Measurements from ENCODE around the gene NPHS1.
"Not testable (repeated sequence)": the region's sequence is repeated elsewhere in the genome, so short reads cannot be mapped to it uniquely, and the experiment has no call there.

The NPHS1 gene

DNA sequence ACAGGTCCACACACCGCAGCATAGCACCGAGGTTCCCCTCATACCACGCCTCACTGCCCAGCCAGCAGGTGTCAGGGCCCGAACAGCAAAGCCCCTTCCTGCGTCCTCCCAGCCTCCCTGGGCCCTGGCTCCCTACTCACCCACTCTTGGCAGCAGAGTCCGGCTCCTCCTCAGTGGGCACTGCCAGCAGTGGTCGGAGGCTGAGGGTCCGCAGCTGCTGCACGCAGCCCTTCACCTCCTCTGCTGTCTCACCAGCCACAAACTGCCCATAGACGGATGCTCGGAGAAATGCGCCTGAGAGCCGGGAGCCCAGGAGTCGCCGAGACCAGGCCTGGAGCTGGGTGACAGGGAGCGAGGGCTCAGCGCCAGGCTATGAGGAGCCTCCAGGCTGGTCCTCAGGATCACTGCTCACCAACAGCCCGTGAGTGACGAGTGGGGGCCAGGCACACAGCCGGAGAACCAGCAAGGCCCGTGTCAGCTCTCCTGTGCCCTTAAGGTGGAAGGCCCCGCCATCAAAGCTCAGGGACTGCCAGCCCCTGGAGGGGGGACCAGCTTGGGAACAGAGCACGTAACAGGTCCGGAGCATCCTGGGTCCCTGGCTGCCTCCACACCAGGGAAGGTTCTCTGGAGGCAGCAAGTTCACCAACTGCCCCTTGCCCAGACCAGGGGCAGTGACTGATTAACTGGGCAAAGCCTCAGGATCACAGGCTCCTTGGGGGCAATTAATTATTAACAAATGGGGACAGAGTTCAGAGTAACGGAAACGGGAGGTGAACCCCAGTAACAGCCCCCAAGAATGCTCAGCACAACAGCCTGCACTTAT lies 39.9 kb downstream of the NPHS1 start, which contains the start of gene PRODH2:
TSS of gene PRODH2 (minus strand) at position 626 of the 823 bp plus-strand sequence. CDS start at position 586, 40 bp downstream.
- DNase-seq, result no peak

DNA sequence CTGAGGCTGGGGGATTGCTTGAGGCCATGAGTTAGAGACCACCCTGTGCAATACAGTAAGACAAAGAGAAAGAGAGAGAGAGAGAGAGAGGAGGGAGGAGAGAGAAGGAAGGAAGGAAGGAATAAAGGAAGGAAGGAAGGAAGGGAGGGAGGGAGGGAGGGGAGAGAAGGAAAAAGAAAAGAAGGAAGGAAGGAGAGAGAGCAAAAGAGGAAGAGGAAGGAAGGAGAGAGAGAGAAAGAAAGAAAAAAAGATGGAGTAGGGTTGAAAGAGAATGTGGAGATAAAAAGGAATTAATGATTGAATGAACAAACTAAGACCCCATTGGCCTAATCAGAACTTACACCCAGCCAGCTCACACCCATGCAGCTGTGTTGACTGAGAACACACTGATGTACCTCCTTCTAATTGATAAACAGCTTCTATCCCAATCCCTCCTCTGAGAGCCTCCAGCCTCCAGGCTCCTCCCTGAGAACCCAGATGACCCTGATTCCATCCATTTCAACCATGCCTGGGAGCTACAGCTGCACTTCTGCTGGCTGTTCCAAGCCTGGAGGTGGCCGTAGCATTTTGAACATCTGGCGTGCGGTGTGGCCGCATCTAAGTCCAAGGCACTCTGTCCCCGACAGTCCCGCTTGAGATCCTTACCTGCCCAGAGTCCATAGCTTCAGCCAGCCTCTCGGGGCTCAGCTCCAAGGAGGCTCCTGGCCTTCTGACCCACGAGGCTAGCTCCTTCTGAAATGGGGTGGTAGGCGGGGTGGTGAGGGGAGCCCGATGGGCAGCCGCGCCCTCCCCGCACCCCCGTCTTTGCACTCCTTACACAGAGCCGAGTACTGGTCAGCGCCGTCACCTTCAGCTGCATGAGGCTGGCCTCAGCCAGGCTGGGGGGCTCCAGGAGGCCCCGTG lies 40.7 kb downstream of the NPHS1 start:
- no peak for DNase-seq

DNA sequence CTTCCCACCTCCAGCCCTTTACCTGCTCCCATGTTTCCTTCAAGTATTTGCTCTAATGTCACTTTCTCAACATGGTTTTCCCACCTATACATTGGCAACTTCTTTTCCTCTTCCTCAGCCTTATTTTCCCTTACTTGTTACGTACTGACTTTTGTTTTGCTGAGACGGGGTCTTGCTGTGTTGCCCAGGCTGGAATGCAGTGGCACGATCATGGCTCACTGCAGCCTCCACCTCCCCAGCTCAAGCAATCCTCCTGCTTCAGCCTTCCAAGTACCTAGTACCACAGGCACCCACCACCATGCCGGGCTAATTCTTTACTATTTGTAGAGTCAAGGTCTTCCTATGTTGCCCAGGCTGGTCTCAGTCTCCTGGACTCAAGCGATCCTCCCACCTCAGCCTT lies 44.7 kb downstream of the NPHS1 start:
- no peak for DNase-seq

DNA sequence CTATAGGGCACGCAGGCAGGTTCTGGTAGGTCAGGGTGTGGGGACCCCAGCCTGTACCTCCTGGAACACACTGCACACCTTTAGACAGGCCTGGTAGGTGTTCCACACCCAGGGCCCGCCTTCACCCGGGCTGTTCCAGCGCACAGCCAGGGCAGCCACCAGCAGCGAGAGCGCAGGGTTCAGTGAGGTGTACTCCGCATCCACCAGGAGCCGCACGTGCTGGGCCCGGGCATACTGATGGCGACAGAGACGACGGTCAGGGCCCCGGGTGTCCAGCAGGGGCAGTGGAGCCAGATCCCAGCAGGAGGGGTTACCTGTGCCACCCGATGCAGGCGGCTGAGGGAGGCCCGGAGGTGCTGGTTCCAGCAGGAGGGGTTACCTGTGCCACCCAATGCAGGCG lies 45.7 kb downstream of the NPHS1 start:
- no peak for DNase-seq

DNA sequence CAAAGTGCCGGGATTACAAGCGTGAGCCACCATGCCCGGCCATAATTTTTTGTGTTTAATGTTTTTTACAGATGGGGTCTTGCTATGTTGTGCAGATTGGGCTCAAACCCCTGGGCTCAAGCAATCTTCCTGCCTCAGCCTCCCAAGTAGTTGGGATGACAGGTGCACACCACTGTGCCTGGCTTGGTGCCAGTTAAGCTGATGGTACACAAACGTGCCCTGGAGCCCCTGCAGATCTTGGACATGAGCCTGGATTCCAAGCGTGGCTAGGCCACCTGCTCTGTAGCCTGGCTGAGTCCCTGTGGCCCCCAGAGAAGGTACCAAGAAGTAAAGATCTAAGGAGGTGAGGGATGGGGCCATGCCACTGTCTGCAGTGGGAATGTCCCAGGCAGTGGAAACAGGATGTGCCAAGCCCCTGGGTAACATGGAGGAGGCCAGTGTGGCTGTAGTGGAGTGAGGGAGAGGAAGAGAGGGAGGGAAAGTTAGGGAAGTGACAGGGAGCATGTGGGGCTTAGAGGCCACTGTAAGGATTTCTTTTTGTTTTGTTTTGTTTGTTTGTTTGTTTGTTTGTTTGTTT lies 46.7 kb downstream of the NPHS1 start:
- DNase-seq, result no peak

DNA sequence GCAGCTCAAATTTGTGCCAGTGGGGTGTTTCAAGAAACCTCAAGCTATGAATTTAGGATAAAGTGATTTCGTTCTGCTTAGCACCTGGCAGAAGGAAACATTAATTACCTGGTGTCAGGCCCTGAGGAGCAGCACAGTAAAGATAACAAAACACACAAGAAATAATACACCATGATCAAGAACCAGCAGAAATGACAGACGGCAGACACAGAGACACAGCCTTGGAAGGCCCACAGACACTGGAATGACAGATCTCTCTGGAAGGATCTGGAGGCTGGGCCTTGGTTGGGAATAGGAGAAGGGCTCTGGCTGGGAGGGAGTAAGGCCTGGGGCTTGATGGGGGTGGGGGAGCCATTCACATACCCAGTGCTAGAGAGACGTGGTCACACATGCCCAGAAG lies 50.5 kb downstream of the NPHS1 start:
- no peak for DNase-seq

GRCh38 chr19:35797663-35798062 lies 54.6 kb downstream of the NPHS1 start:
- peak in 1 of 2 donors; percentile 7 for DNase-seq

GRCh38 chr19:35796645-35797542 lies 55.4 kb downstream of the NPHS1 start:
- DNase-seq, result no peak

DNA sequence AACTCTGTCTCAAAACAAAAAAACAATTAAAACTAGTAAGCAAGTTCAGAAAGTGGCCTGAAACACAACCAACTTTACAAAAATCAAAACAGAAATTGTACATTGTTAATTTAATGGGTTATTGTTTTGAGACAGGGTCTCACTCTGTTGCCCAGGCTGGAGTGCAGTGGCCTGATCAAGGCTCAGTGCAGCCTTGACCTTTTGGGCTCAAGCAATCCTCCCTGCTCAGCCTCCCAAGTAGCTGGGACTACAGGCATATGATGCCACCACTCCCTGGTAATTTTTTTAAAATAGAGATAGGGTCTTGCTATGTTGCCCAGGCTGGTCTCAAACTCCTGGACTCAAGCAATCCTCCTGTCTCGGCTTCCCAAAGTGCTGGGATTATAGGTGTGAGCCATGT lies 56.7 kb downstream of the NPHS1 start:
- DNase-seq, result not testable (repeated sequence)

DNA sequence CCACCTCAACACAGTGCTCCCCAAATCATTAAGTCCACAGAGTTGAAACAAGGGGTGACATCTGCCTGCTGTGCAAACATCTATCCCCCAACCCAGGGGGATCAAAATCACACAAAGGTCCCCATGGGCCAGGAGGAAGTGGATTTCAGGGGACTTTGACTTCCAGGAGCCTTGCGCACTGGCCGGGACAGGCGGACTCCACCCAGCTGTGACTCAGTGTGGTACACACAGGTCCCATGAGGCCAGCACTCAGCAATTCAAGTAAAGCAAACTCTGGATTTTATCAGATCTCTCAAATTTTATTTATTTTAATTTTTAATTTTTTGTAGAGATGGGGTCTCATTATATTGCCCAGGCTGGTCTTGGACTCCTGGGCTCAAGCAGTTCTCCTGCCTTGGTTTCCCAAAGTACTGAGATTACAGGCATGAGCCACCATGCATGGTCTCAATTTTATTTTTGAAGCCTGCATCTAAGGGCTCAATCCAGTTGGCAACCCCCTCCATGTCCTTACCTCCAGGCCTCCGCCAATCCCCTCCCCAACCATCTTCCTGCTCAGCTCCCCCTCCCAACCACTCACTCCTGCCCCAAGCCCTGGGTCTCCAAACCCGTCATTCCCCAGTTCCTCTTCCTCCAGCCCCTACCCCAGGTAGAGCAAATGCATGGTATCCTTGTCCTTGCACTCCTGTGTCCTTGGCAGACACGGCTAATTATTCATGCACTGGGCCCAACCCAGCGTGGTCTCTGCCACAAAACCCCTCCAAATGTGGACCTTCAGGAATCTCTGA lies 58.7 kb downstream of the NPHS1 start:
- DNase-seq, result no peak

GRCh38 chr19:35792888-35793287 lies 59.4 kb downstream of the NPHS1 start:
- no peak for DNase-seq

GRCh38 chr19:35792312-35792711 lies 60.0 kb downstream of the NPHS1 start:
- no peak for DNase-seq

DNA sequence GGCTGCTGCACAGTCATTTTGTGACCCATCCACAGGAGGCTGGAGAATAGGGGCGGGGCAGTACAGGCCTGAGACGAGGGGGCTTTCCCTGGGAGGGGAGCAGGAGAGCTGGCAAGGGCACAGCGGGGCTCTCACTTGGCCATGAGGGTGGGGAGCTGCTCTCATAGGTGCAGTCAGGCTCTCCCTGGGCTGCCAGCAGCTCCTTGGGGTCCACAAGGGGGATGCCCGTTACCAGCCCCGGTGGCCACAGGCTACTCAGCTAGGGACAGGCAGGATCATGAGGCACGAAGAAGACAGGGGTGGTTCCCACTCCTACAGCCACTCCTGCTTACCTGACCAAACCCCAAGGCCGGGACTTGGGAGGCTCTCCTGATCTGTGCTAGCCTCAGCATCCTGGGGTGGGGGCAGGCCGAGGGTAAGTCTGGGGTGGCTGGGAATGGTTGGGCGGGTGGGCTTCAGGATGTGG lies 60.5 kb downstream of the NPHS1 start:
- no peak for DNase-seq

DNA sequence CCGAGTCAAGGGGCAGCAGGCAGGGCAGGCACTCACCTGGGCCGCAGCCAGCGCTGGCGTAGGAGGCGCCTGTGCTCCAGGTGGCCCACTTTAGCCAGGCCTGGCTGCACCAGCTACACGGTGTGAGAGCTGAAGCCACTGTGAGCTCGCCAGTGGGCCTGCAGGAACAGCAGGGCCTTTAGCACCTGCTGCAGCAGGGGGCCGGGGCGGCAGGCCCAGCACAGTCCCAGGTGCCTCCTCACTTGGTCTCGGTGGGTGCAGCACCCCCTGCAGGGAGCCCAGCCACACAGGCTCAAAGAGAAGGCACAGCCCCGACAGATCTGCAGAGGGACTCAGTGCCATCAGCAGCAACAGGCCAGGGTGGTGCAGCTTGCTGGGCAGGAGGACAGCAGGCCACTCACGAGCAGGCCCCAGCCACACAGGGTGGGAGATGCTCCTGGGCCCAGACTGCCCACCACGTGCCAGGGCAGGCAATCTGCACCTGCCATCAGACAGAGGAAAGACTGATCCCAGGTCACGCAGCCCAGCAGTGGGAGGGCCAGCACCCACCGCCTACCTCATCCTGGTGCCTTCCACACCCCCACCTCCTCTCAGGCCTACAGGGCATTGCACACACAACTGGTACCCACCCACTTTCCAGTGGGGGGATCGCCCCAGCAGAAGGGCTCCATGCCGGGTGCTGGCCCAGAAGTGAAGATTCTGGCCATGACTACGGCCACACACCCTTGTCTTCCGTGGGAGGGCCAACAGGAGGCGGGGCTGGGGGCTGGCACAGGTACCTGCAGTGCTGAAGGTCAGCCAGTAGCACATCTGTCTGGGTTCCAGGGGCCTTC lies 61.1 kb downstream of the NPHS1 start:
- DNase-seq, result no peak

DNA sequence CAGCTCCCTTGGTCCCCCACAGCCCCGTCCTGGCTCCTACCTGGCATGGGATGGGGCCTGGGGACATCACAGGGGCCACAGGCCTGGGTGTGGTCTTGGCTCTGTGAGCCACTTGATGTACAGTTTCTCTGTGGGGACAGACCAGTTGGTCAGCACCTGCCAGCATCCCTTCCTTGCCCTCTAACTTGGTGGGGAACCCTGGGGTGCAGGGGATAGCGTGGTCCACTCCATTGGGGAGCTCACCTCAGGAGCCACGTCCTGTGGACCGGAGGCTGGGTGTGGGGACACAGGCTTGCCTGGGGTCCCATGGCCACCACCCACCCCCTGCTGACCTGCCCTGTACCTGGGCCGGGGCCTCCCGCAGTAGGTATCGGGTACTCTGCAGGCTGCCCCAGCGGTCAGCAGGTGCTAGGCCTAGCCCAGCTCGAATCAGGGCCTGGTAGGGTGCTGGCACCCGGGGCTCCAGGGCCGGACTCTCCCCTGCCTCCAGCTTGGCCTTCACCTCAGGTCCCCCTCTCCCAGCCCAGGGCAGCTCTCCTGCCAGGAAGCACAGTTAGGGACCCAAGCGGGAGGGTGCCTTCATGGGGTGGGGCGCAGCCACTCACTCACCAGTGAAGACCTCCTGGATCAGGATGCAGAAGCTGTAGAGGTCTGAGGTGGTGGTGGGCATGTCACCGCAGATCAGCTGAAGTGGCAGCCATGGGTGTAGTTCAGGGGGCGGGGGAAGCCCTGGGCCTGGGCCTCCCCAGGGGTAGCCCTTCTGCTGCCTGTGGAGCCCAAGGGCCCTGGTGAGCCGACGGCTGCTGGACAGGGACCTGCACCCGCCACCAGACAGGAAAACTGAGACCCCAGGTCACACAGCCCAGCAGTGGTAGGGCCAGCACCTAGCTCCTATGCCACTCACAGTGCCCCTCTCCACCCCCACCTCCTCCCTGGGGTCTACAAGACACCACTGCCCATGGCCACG lies 62.0 kb downstream of the NPHS1 start:
- no peak for DNase-seq

GRCh38 chr19:35789195-35789977 lies 62.9 kb downstream of the NPHS1 start:
- DNase-seq, result no peak

- no peak for DNase-seq
Observed at GRCh38 chr19:35788205-35788960, 63.9 kb downstream of the NPHS1 start.
